ENCODE results near the gene PTPRN2. TPM values are rescaled to one million over a fixed set of nuclear protein-coding genes. Genes with fewer than 3 reads are reported as not detected.

The PTPRN2 gene
- total RNA-seq, 2 experiments from 2014 or later, result 4.7 to 4.8 TPM

DNA sequence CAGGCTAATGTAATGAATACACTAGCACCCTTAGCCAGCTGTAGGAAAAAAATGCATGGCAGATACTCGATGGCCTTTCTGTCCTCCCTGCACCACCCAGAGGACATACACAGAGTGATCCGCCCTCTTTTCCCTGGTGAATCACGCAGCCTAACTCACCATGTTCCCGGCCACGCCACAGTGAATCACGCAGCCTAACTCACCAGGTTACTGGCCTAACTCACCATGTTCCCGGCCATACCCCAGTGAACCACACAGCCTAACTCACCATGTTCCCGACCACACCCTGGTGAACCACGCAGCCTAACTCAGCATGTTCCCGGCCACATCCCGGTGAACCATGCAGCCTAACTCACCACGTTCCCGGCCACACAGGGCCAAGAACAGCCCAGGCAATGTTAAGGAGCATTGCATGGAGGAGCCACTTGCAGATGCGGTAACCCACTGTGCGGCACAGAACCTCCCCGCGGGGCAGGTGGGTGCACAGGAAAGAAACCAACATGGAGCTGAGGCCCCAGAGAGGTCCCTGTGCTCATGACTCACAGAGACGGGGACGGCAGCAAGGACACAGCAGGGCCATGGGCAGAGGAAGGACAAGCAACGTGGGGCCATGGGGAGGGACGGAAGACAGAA, 742.3 kb downstream of the PTPRN2 start:
- no peak overlapping the region for H3K4me3 Mint-ChIP-seq
- no peaks in the 10 kb centered on the region for H3K36me3 Mint-ChIP-seq (ENCODE audit: low read depth)
- no peak overlapping the region for H3K27ac Mint-ChIP-seq
- H3K4me1 Mint-ChIP-seq, result no peaks in the 10 kb centered on the region
- no peaks in the 10 kb centered on the region for H3K9me3 Mint-ChIP-seq
- ChIA-PET POLR2A (no interaction called here), CTCF (no interaction called here)
- no peaks in the 10 kb centered on the region for H3K27me3 Mint-ChIP-seq
- no peak for DNase-seq

DNA sequence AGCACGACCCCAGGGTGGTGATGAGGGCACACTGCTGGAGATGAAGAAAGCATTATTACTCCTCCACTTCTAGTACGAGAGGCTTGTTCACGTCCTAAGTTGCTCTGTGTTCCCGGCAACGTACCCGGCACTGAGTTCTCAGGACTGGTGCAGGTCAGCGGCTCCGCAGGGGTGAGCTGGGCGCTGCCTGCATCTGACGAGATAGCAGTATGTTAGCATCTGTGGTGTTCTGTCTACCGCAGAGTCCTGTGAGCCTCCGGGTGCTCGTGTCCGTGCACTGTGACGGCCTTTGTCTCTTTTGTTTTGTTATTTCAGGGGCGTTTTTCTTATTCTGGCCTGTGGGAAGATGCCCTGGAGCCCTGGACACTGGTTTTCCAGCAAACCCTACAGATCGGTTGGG, 743.0 kb downstream of the PTPRN2 start:
- POLR2A ChIA-PET, result no interaction called here
- DNase-seq, result no peak
- no peaks in the 10 kb centered on the region for H3K36me3 Mint-ChIP-seq (ENCODE audit: low read depth)
- H3K9me3 Mint-ChIP-seq, result no peaks in the 10 kb centered on the region
- no peaks in the 10 kb centered on the region for H3K27me3 Mint-ChIP-seq
- no peak overlapping the region for H3K4me3 Mint-ChIP-seq
- CTCF ChIA-PET, result no interaction called here
- H3K4me1 Mint-ChIP-seq, result no peaks in the 10 kb centered on the region
- H3K27ac Mint-ChIP-seq, result no peak overlapping the region

DNA sequence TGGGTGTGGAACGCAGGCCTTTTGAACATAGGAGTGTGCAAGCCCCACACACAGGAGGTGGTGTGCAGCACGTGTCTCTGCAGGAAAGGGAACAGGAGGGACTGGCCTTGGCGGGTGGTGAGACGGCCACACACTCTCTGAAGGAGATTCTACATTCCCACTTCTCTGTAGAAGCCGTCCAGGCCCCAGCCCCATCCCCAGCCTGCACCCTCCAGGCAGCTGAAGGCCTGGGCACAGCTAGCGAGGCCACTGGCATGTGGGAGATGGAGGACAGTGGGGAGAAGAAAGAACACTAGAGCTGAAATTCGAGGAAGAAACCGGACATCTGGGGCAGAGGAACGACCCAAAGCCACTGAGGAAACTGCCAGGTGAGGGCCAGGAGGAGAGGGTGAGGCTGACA, 743.5 kb downstream of the PTPRN2 start:
- Mint-ChIP-seq H3K27ac (no peak overlapping the region), H3K4me3 (no peak overlapping the region), H3K4me1 (no peaks in the 10 kb centered on the region), H3K9me3 (no peaks in the 10 kb centered on the region), H3K36me3 (ENCODE audit: low read depth) (no peaks in the 10 kb centered on the region), H3K27me3 (no peaks in the 10 kb centered on the region)
- CTCF ChIA-PET, result no interaction called here
- POLR2A ChIA-PET, result no interaction called here
- DNase-seq, result no peak

DNA sequence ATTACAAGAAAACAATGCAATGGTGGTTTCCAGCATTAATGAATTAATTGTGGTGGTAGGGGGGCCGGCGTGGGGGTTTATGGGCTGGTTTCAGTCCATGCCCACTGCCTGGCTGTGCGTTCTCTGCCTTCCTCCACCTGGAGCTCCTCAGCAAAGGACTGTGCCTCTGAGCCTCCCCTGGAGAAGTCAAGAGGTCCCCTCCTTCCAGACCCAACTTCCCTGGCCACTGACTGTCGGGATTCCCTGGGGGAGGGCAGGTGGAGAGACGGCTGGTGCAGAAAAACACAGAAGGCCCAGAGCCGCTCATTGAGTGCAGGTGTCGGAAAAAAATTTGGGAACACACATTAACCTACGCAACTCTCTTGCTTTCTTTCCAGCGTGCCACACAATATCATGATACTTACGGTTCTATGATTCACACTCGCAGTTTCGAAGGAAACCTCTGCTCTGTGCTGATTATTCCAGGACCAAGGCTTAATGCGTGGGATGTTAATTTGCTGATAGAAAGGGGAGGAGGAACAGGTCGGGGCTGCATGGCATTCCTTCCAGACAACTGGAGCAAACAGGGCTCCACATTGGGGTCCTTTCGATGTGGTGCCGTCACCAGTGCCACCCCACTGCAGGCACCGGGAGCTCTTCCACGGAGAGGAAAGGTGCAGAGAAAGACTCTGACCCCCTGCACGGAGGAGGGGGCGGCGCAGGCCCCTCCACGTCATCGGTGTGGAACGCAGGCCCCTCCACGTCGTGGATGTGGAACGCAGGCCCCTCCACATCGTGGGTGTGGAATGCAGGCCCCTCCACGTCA, 744.1 kb downstream of the PTPRN2 start:
- no peaks in the 10 kb centered on the region for H3K36me3 Mint-ChIP-seq (ENCODE audit: low read depth)
- H3K4me1 Mint-ChIP-seq, result no peaks in the 10 kb centered on the region
- DNase-seq, result no peak
- ChIA-PET CTCF (no interaction called here), POLR2A (no interaction called here)
- no peak overlapping the region for H3K27ac Mint-ChIP-seq
- H3K27me3 Mint-ChIP-seq, result no peaks in the 10 kb centered on the region
- no peaks in the 10 kb centered on the region for H3K9me3 Mint-ChIP-seq
- no peak overlapping the region for H3K4me3 Mint-ChIP-seq

DNA sequence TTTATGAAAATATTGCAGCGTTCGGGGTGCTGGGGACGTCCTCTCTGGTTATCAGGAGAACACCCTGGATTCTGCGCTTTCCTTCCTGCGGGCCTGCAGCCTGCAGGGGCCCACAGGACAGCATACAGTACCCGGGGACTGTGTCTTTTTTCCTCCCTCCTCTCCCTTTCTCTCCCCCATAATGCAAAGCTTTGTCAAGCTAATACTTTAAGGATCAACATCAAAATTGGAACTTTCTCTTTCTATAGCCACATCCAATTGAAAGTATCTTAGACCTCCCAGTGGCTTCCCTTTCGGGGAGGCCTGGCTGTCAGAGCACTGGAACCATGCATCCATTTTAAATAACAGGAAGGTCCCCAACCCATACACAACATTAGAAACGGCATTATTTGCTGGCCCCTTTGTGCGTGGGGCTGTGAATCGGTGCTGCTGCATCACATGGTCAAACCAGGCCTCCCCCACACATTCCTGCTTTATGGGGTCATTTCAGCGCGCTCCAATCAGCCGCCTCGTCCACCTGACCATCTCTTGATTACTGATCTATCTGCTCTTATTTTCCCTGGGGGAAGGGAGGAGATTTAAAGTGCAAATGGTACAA, 745.8 kb downstream of the PTPRN2 start:
- DNase-seq, result no peak
- Mint-ChIP-seq H3K9me3 (no peaks in the 10 kb centered on the region), H3K27me3 (no peaks in the 10 kb centered on the region), H3K4me3 (no peak overlapping the region), H3K4me1 (no peaks in the 10 kb centered on the region), H3K27ac (no peak overlapping the region), H3K36me3 (ENCODE audit: low read depth) (no peaks in the 10 kb centered on the region)
- CTCF ChIA-PET, result no interaction called here
- POLR2A ChIA-PET, result interaction anchor here (0.8 kb wide), 1 partner anchor 9 kb away, joined by 3 read pairs; no protein-coding TSS in a partner anchor

DNA sequence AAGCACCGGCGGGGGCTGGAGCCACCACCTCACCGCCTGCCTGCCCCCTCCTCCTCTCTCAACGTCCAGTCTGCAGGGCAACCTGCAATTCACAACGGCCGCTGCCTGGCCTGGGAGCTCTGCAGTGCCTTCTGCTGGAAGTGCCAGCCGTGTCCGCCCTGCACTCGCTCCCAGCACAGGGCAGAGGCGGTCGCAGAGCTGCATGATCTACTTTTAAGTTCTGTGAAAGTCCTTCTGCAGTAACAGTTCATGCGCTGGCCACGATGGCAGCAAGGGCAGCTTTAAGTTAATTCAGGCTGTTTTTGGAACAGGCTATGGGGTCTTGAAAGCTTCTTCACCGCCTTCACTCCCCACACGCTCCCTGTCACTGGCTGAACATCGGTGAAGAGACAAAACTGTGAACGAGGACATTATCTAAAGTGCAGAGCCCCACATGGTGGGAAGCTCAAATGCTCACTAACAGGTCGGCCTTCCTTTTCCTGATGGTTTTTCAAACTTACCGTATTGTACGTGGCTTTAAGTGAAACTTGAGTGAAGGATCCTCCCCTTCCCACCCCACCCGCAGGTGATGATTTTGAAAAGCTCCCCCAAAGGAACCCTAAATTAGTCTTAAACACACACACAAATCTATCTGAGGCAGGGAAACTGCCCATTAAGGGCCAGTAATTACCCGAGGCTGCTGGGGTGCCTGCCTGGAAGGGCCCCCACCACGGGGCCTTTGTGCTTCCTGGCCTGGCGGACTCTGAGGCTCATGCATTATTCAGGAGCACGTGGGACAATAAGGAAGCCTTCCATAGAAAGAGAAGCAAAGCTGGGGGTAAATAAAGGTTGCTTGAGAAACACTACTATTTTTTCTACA, 746.5 kb downstream of the PTPRN2 start:
- no peaks in the 10 kb centered on the region for H3K9me3 Mint-ChIP-seq
- H3K4me3 Mint-ChIP-seq, result no peak overlapping the region
- no peaks in the 10 kb centered on the region for H3K36me3 Mint-ChIP-seq (ENCODE audit: low read depth)
- no peaks in the 10 kb centered on the region for H3K4me1 Mint-ChIP-seq
- ChIA-PET POLR2A (interaction anchor here (0.8 kb wide), 1 partner anchor 10 kb away, joined by 3 read pairs; no protein-coding TSS in a partner anchor), CTCF (no interaction called here)
- H3K27me3 Mint-ChIP-seq, result no peaks in the 10 kb centered on the region
- no peak overlapping the region for H3K27ac Mint-ChIP-seq
- no peak for DNase-seq

DNA sequence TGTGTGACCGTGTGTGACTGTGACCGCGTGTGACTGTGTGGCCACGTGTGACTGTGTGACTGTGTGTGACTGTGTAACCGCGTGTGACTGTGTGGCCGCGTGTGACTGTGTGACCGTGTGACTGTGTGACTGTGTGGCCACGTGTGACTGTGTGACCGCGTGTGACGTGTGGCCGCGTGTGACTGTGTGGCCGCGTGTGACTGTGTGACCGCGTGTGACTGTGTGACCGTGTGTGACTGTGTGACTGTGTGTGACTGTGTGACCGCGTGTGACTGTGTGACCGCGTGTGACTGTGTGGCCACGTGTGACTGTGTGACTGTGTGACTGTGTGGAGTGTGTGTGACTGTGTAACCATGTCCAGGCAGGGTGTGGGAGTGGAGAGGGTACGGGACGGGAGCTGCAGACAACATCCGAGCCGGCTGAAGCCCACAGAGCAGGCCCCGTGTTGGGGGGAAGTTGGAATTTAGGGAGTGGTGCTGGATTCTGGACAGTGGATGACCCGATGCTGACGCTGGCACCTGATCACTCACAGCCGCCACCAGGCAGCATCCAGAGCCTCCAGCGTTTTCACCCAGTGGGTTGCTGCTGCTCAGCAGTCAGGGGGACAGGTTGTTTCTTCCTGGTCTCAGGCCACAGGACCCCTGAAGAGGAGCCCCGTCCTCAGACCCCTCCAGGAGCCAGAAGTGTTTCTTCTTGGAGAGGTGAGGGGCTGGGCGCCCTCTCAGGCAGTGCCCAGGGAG, 747.3 kb downstream of the PTPRN2 start:
- Mint-ChIP-seq H3K27ac (no peak overlapping the region), H3K4me3 (no peak overlapping the region), H3K27me3 (no peaks in the 10 kb centered on the region), H3K9me3 (no peaks in the 10 kb centered on the region), H3K36me3 (ENCODE audit: low read depth) (no peaks in the 10 kb centered on the region), H3K4me1 (no peaks in the 10 kb centered on the region)
- DNase-seq, result no peak
- ChIA-PET CTCF (no interaction called here), POLR2A (no interaction called here)

DNA sequence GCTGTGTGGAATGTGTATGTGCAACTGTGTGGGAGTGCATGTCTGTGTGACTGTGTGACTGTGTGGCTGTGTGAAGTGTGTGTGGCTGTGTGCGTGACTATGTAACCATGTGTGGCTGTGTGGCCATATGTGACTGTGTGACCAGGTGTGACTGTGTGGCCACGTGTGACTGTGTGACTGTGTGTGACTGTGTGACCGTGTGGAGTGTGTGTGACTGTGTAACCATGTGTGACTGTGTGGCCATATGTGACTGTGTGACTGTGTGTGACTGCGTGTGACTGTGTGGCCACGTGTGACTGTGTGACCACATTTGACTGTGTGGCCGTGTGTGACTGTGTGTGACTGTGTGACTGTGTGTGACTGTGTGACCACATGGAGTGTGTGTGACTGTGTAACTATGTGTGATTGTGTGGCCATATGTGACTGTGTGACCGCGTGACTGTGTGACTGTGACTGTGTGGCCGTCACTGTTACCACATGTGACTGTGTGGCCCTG, 747.9 kb downstream of the PTPRN2 start:
- H3K36me3 Mint-ChIP-seq (ENCODE audit: low read depth), result no peaks in the 10 kb centered on the region
- no peak overlapping the region for H3K27ac Mint-ChIP-seq
- no peaks in the 10 kb centered on the region for H3K27me3 Mint-ChIP-seq
- no peak overlapping the region for H3K4me3 Mint-ChIP-seq
- ChIA-PET POLR2A (no interaction called here), CTCF (no interaction called here)
- no peak for DNase-seq
- H3K4me1 Mint-ChIP-seq, result no peaks in the 10 kb centered on the region
- H3K9me3 Mint-ChIP-seq, result no peaks in the 10 kb centered on the region

DNA sequence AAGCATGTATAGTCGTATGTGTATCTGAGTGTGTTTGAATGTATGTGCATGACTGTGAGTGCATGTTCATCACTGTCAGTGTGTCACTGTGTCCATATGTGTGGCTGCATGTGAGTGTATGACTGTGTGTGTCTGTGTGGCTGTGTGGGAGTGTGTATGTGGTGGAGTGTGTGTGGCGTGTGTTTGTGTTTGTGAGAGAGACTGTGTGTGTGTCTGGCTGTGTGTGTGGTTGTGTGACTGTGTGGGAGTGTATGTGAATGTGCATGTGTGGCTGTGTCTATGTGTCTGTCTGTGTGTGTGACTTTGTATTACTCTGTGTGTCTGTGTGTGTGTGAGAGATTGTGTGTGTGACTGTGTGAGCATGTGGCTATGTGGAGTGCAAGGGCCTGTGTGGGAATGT, 748.4 kb downstream of the PTPRN2 start:
- H3K4me1 Mint-ChIP-seq, result no peaks in the 10 kb centered on the region
- DNase-seq, result no peak
- ChIA-PET POLR2A (no interaction called here), CTCF (no interaction called here)
- H3K4me3 Mint-ChIP-seq, result no peak overlapping the region
- no peaks in the 10 kb centered on the region for H3K36me3 Mint-ChIP-seq (ENCODE audit: low read depth)
- no peaks in the 10 kb centered on the region for H3K9me3 Mint-ChIP-seq
- H3K27me3 Mint-ChIP-seq, result no peaks in the 10 kb centered on the region
- H3K27ac Mint-ChIP-seq, result no peak overlapping the region

DNA sequence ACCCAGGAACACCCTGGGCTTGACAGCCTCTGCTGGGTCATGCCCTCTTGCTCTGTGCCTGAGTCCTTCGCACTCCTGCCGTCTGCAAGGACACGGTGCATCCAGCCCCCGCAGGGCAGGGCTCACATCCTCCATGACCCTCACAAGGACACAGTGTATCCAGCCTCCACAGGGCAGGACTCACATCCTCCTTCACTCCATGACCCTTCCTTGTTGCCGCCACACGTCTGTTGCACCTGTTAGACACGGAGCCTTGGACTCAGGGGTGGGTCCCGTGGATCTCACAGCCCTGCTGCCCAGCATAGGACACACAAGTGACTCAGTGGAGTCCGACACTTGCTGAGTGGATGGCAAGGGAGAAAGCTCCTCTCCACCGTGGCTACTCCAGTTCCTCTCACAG, 750.1 kb downstream of the PTPRN2 start:
- H3K27ac Mint-ChIP-seq, result no peak overlapping the region
- CTCF ChIA-PET, result no interaction called here
- no peaks in the 10 kb centered on the region for H3K9me3 Mint-ChIP-seq
- H3K4me1 Mint-ChIP-seq, result no peaks in the 10 kb centered on the region
- POLR2A ChIA-PET, result no interaction called here
- H3K4me3 Mint-ChIP-seq, result no peak overlapping the region
- no peak for DNase-seq
- no peaks in the 10 kb centered on the region for H3K27me3 Mint-ChIP-seq
- H3K36me3 Mint-ChIP-seq (ENCODE audit: low read depth), result no peaks in the 10 kb centered on the region

DNA sequence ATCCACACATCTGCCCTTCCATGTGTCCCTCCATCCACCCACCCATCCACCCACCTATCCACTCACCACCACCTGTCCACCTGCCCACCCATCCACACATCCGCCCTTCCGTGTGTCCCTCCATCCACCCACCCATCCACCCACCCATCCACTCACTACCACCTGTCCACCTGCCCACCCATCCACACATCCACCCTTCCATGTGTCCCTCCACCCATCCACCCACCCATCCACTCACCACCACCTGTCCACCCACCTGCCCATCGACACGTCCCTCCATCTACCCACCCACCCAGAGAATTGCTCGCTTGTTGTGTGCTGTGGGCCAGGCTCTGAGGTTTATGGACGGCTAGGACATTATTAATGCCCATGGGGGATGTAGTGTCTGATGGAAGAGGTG, 750.6 kb downstream of the PTPRN2 start:
- no peaks in the 10 kb centered on the region for H3K27me3 Mint-ChIP-seq
- H3K36me3 Mint-ChIP-seq (ENCODE audit: low read depth), result no peaks in the 10 kb centered on the region
- no peaks in the 10 kb centered on the region for H3K9me3 Mint-ChIP-seq
- ChIA-PET POLR2A (no interaction called here), CTCF (no interaction called here)
- no peak overlapping the region for H3K4me3 Mint-ChIP-seq
- H3K4me1 Mint-ChIP-seq, result no peaks in the 10 kb centered on the region
- no peak for DNase-seq
- no peak overlapping the region for H3K27ac Mint-ChIP-seq

DNA sequence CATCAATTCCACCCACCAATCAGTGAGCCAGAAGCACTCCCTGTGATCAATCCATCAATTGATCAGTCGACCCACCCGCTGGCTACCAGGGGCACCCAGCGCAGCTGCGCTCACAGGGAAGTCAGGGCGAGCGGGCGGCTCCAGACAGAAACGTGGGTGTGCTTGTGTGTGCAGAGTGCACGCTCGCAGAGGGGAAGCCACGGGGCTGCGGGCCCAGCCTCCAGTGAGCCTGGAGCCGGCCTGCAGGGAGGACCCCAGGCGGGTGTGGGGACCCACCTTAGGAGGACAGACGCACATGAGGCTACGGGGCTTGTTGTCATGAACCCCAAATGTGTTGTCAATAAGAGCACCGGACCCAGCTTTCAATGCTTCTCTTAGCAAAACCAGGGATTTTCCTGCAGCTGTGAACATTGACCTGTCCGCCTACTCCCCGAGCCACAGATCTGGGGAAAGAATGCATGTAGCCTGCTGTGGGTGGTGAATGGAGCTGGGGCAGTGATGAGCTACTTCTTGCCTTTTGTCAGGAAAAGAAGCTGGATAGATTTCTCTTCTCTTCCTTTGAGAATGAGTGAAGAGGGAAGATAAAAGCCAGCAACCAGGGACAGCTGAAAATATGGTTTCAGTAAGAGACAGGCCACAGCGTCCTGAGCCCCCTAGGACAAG, 753.0 kb downstream of the PTPRN2 start:
- no peaks in the 10 kb centered on the region for H3K27me3 Mint-ChIP-seq
- no peaks in the 10 kb centered on the region for H3K9me3 Mint-ChIP-seq
- ChIA-PET POLR2A (no interaction called here), CTCF (no interaction called here)
- no peaks in the 10 kb centered on the region for H3K36me3 Mint-ChIP-seq (ENCODE audit: low read depth)
- no peak overlapping the region for H3K27ac Mint-ChIP-seq
- H3K4me3 Mint-ChIP-seq, result no peak overlapping the region
- no peaks in the 10 kb centered on the region for H3K4me1 Mint-ChIP-seq
- no peak for DNase-seq
